GM12865 (cell line): Measurements from ENCODE around the gene ARHGAP22.

Source experiments
- DNase-seq: peaks from one replicate; pipeline ENCODE4 v3.0.0; 2010; ENCODE audit warnings: low read depth
- H3K4me3 ChIP-seq: 2 replicates; pipeline ENCODE4 v1.5.1; 2011; ENCODE audit warnings: mild to moderate bottlenecking, low read depth, low read length, control low read depth
- TF ChIP-seq, protein P1 (sequence below): IDR thresholded peaks from 2 replicates; pipeline ENCODE4 v1.5.1; 2011; ENCODE audit warnings: low read length, control low read depth, low read depth, inconsistent platforms; ENCODE audit not compliant: insufficient read depth; ENCODE audit errors: missing control alignments

Gene ARHGAP22

DNA sequence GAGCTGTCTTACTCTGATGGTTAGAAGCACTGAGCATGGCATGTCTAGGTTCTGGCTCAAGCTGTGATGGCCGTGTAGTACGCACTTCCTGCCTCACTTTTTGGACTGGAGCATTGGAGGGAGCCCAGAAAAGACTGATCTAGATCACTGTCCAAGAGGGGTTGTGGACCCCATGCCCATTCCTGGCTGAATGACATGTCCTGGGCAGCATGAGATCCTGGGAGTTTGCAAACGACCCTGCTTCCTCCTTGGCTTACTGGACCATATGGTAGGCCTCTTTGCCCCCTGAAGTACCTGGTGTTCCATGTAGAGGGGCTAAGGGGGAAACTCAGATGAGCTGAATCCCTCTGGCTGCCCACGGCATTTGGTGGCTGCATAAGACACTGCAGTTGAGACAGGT, 36.7 kb downstream of the ARHGAP22 start:
- H3K4me3 ChIP-seq = no peak overlapping the region

DNA sequence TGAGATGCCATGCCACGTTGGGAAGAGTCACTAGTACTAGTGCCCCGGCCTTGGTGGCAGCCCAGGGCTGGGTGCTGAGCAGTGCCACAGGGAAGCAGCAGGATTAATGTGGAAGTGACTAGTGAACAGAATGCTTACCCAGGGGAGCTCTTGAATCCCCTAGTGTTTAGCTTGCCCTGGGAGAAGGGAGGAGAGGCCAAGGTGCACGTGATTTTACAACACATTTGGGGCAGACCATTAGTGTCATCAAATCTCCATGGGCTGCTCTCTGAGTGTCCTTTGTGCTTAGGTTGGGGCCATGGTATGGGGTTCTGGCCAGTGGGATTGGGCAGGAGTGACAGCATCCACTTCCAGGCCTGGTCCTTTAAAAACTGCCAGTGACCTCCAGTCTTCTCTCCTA, 37.5 kb downstream of the ARHGAP22 start:
- DNase-seq = no peak
- TF ChIP-seq, protein P1, sequence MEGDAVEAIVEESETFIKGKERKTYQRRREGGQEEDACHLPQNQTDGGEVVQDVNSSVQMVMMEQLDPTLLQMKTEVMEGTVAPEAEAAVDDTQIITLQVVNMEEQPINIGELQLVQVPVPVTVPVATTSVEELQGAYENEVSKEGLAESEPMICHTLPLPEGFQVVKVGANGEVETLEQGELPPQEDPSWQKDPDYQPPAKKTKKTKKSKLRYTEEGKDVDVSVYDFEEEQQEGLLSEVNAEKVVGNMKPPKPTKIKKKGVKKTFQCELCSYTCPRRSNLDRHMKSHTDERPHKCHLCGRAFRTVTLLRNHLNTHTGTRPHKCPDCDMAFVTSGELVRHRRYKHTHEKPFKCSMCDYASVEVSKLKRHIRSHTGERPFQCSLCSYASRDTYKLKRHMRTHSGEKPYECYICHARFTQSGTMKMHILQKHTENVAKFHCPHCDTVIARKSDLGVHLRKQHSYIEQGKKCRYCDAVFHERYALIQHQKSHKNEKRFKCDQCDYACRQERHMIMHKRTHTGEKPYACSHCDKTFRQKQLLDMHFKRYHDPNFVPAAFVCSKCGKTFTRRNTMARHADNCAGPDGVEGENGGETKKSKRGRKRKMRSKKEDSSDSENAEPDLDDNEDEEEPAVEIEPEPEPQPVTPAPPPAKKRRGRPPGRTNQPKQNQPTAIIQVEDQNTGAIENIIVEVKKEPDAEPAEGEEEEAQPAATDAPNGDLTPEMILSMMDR = no peak
- H3K4me3 ChIP-seq = no peak overlapping the region

More for the DNA sequence above, 36.7 kb downstream of the ARHGAP22 start:
- DNase-seq = no peak
- TF ChIP-seq, protein P1 = no peak

DNA sequence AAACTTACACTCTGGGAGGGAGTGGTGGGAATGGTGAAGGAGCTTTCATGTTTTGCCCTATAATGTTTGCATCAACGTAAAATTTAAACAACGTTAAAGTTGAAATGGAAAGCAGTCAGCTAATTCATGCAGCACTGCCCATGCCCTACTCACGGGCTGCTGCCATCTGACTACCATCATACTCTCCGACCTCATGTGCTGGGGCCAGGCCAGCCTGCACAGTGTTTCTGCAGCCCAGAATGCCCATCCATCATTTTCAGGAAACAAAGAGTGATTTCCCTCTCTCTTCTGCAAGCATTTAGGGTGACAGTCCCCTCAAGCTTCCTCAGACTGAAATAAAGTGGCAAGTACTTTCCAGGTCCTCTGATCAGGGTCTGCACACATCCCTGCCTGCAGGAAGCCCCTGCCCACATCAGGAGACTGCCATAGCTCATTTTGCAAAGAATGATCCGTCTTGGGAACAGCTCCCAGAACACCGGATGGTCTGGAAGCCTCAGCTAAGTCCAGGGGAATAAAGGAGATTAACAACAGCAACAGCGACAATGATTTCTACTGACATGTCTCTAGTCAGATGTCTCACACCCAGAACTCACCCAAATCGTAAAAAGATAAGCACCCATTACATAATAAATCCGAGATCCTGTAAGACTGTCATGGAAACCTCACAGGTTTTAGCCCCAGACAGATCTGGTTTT, 40.3 kb downstream of the ARHGAP22 start:
- DNase-seq = no peak
- TF ChIP-seq, protein P1 = no peak
- no peak overlapping the region for H3K4me3 ChIP-seq

DNA sequence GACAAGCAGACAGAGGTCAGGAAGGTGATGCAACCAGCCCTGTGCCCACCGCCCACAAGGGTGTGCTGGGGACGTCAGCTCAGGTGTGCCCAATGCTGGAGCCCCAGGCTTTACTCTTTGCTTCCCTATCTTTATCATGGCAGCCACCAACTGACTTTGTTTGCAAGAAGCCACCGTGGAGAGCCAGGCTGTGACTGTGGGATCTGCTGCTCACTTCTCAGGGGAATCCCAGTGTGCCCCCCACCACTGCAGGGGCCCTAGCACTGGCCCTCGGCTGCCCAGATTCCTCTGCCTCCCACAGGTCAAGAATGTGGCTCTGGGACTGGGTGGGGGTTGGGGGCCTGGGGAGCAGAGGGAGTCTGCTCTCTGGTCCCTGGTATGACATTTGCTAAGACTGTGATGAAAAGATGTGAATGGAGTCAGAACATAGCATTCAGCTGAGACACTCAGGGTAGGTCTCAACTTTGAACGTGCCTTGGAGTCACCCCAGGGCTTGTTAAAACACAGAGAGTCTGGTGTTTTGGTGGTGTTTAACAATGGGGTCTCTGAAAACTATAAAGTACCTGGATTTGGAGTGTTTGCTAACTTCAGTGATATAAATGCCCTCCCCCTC, 47.3 kb downstream of the ARHGAP22 start:
- H3K4me3 ChIP-seq = no peak overlapping the region
- TF ChIP-seq, protein P1 = no peak
- no peak for DNase-seq

DNA sequence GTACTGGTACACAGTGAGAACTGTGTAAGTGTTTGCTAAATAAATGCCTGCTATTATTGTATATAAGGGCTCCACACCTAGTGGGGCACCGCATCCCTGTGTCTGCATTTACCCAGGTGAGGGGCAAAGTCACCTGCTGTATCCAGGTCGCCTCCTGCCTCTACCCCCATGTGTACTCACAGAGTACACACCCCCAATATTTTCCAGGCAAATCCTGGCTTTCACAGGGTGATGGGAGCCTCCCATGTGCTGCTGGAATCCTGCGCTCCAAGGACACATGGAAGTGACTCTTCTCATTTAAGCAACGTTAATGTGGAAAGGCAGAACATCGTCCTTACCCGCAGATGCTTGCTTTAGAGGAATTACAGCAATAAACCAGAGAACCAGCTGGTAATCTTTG, 48.2 kb downstream of the ARHGAP22 start:
- TF ChIP-seq, protein P1 = no peak
- H3K4me3 ChIP-seq = no peak overlapping the region
- no peak for DNase-seq

DNA sequence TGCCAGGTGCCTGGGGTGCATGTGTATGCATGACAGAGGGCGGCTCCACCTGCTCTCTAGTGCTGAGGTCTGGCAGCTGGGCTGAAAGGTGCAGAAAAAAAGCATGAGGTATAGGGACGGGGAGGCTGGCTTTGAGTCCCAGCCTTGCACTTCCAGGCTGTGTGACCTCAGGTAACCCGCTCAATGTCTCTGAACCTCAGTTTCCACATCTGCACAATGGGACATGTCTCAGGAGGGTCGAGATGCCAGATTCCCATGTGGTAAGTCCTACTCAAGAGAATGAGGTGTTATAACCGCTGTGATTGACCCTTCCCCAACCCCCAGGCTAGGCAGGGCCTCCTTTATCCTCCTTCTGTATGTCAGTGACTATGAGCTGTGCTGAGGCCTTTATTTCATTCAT, 48.8 kb downstream of the ARHGAP22 start:
- H3K4me3 ChIP-seq = no peak overlapping the region
- TF ChIP-seq, protein P1 = no peak

More for the DNA sequence above, 48.8 kb downstream of the ARHGAP22 start:
- no peak for DNase-seq
